Right lobe of liver (tissue), 6 donors: ENCODE data around the gene METAP1. TPM values are rescaled to one million over a fixed set of nuclear protein-coding genes. Genes with fewer than 3 reads are reported as not detected.

Experiments used
- ATAC-seq, 4 donors: fragments of 200-7000 bp; cut with Tn5 transposase; one replicate each; pipeline ENCODE4 v1.9.1; 2020; ENCODE audit warnings: mild to moderate bottlenecking in 4 of 4, moderate library complexity in 4 of 4
- DNase-seq, 3 donors: peaks; one replicate each; pipeline ENCODE4 v3.0.0-alpha.2; 2020
- H3K27ac ChIP-seq, 3 donors: fragments of 200-600 bp; one replicate each; pipeline ENCODE4 v1.8.0; 2022
- H3K27me3 ChIP-seq, 2 donors: fragments of 200-600 bp; one replicate each; pipeline ENCODE4 v1.8.0; 2022
- H3K36me3 ChIP-seq, 4 donors: fragments of 200-600 bp; sonication (generic) in 1 of 4; one replicate each; pipeline versions ENCODE4 v1.5.1 to v1.8.0; 2017 to 2022; ENCODE audit warnings: control low read depth in 1 of 4
- H3K4me1 ChIP-seq, 4 donors: fragments of 200-600 bp; sonication (generic) in 1 of 4; one replicate each; pipeline versions ENCODE4 v1.5.1 to v1.8.0; 2017 to 2022; ENCODE audit warnings: control low read depth in 1 of 4
- H3K4me3 ChIP-seq, 3 donors: fragments of 200-600 bp; one replicate each; pipeline ENCODE4 v1.8.0; 2022
- H3K9me3 ChIP-seq, 4 donors: fragments of 200-600 bp; sonication (generic) in 1 of 4; one replicate each; pipeline versions ENCODE4 v1.5.1 to v1.8.0; 2017 to 2022; ENCODE audit warnings: control low read depth in 1 of 4
- CTCF ChIP-seq, 4 donors: fragments of 200-600 bp in 3 of 4; fragments of 450-650 bp in 1 of 4; IDR thresholded peaks; one replicate each; pipeline versions ENCODE4 v1.5.1 to v1.8.0; 2016 to 2022; ENCODE audit warnings: antibody characterized with exemption in 4 of 4, mild to moderate bottlenecking in 2 of 4
- POLR2A ChIP-seq: fragments of 450-650 bp; IDR thresholded peaks from one replicate; pipeline ENCODE4 v1.6.1; 2017; ENCODE audit warnings: antibody characterized with exemption, mild to moderate bottlenecking
- WGBS: methylation state at CpG from one replicate; pipeline ENCODE4 v1.1.6; 2018; ENCODE audit warnings: low coverage, low lambda C conversion rate; ENCODE audit not compliant: insufficient coverage; ENCODE audit errors: missing lambda C conversion rate; 5-methylcytosine and 5-hydroxymethylcytosine counted together
- intact Hi-C, 2 donors: fragments of 100-400 bp; cut with DNase I; formaldehyde crosslinking; loops; one replicate each; pipeline versions ENCODE4 v1.11.2 to v1.14.1; 2022
- total RNA-seq, 6 experiments: library from RNA; depleted of rRNA in 2 of 6; stranded (reverse); fragments of >200 nt in 2 of 6; fragmentation: NEBNext Ultra II Directional in 3 of 6; extraction: Animal tissue kit (Norgen Biotek cat#: 25700) in 3 of 6; gene quantifications; one replicate each; pipeline versions ENCODE4 v1.1.0 to v1.2.4, GENCODE V29; 2016 to 2023
- donor health status: DM: no; HTN: yes; CAD: no.
- donor health status: DM: no; HTN: no; CAD: no.
- donor health status: DM: no; HTN: no; CAD: no.
- donor health status: DM: no; HTN: yes; CAD: no.
- donor health status: DM: no; HTN: yes; CAD: no.

The METAP1 gene
- total RNA-seq, 6 experiments from 2014 or later = 12.4 to 16.8 (median 14.9) TPM

GRCh38 chr4:98955229-98955628, 40.3 kb upstream of the METAP1 start:
- no peak overlapping the region for H3K4me3 ChIP-seq
- H3K27me3 ChIP-seq = no peaks in the 10 kb centered on the region
- no peaks in the 10 kb centered on the region for H3K4me1 ChIP-seq
- intact Hi-C loops = no loop called here
- H3K27ac ChIP-seq = no peak overlapping the region
- no peaks in the 10 kb centered on the region for H3K36me3 ChIP-seq
- no peak for TF ChIP-seq POLR2A
- TF ChIP-seq CTCF (IDR thresholded peaks at IDR 0.05) = no peak
- WGBS = 70% methylated on average over 3 of the region's 6 CpGs
- H3K9me3 ChIP-seq = no peaks in the 10 kb centered on the region
- ATAC-seq = no peak
- no peak for DNase-seq

DNA sequence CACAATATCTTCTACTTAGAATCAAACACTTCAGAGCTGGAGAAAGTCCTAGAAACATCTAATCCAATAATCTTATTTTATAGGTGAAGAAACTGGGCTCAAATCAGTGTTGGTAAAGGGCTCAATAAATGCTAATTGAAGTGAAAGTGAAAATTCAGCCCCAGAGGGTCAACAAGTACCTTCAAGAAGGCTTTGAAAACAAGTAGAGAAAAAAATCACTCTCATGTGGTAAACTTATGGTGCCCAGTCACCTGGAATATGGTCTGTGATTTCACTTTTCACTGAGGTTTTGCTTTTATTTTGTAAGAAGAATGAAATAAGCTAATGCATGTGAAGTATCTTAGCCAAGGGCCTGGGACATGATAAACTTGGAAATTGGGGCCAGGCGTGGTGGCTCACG, 37.5 kb upstream of the METAP1 start:
- H3K9me3 ChIP-seq = no peaks in the 10 kb centered on the region
- H3K27ac ChIP-seq = no peak overlapping the region
- ATAC-seq (no peak), DNase-seq (no peak)
- no peaks in the 10 kb centered on the region for H3K36me3 ChIP-seq
- intact Hi-C loops = no loop called here
- WGBS = 86% methylated on average over 2 of the region's 2 CpGs
- H3K4me3 ChIP-seq = no peak overlapping the region
- TF ChIP-seq CTCF (IDR thresholded peaks at IDR 0.05) (no peak), POLR2A (no peak)
- no peaks in the 10 kb centered on the region for H3K4me1 ChIP-seq
- H3K27me3 ChIP-seq = no peaks in the 10 kb centered on the region

DNA sequence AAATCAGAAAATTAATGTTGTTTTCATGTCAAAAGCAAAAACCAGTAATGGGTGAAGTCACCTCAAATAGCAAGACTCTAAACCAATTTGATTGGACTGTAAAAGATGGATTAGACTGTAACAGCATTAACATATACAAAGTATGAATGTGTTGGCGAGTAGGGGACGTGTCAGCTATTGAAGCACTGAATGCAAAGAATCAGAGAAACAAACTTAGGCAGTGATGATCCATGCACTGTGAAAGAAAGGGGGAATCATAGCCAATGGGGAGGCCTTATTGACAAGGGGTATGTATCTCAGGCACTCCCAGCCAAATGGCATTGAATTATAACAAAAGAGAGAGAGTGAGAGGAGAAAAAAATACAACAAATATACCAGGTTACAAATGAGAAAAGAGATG, 36.1 kb upstream of the METAP1 start:
- intact Hi-C loops = no loop called here
- no peaks in the 10 kb centered on the region for H3K9me3 ChIP-seq
- H3K36me3 ChIP-seq = no peaks in the 10 kb centered on the region
- no peaks in the 10 kb centered on the region for H3K27me3 ChIP-seq
- H3K27ac ChIP-seq = no peak overlapping the region
- no peaks in the 10 kb centered on the region for H3K4me1 ChIP-seq
- no peak overlapping the region for H3K4me3 ChIP-seq
- ATAC-seq (no peak), DNase-seq (no peak)
- TF ChIP-seq POLR2A (no peak), CTCF (IDR thresholded peaks at IDR 0.05) (no peak)
- 82% methylated on average over 2 of the region's 2 CpGs for WGBS

DNA sequence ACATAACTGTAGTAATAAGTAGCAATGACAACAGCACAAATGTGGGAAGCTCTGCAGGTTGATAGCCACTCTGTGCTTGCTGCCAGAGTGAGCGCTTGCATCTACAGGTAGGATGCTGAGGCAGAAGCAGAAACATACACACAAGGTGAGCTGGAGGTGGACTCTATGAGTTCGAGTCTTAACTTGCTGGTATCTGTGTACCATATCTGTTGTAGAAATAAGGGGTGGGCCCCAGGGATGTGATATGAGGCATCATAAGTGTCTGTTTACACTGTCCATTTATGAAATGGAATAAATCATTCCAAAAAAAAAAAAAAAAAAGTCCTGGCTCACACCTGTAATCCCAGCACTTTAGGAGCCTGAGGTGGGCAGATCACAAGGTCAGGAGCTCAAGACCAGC, 33.8 kb upstream of the METAP1 start:
- no peak for DNase-seq

More for the DNA sequence above, 33.8 kb upstream of the METAP1 start:
- H3K9me3 ChIP-seq = no peaks in the 10 kb centered on the region
- WGBS = 89% methylated on average over 2 of the region's 2 CpGs
- H3K4me3 ChIP-seq = no peak overlapping the region
- intact Hi-C loops = no loop called here
- H3K36me3 ChIP-seq = no peaks in the 10 kb centered on the region
- no peaks in the 10 kb centered on the region for H3K4me1 ChIP-seq
- H3K27me3 ChIP-seq = no peaks in the 10 kb centered on the region
- ATAC-seq = no peak
- no peak for TF ChIP-seq CTCF (IDR thresholded peaks at IDR 0.05)
- TF ChIP-seq POLR2A = no peak
- H3K27ac ChIP-seq = no peak overlapping the region
